GM21786 (cell line): ENCODE results near the gene GNG7.
"Not testable (repeated sequence)": the region's sequence is repeated elsewhere in the genome, so short reads cannot be mapped to it uniquely, and the experiment has no call there.

Experiments
- ATAC-seq: cut with Tn5 transposase; IDR thresholded peaks from one replicate; pipeline ENCODE4 v1.9.1; 2021; ENCODE audit not compliant: unreplicated experiment

GNG7 gene

GRCh38 chr19:2714102-2714501 is 11.6 kb upstream of the GNG7 start:
- ATAC-seq: not testable (repeated sequence)

DNA sequence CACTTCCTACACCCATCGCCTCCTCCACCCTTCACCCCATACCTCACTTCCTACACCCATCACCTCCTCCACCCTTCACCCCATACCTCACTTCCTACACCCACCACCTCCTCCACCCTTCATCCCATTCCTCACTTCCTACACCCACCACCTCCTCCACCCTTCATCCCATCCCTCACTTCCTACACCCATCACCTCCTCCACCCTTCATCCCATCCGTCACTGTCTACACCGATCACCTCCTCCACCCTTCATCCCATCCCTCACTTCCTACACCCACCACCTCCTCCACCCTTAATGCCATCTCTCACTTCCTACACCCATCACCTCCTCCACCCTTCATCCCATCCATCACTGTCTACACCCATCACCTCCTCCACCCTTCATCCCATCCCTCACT is 10.7 kb upstream of the GNG7 start:
- ATAC-seq: not testable (repeated sequence)

- ATAC-seq: no peak
These were observed 9.3 kb upstream of the GNG7 start for GRCh38 chr19:2711875-2712205.

GRCh38 chr19:2711172-2711874 is 8.8 kb upstream of the GNG7 start:
- ATAC-seq: no peak

DNA sequence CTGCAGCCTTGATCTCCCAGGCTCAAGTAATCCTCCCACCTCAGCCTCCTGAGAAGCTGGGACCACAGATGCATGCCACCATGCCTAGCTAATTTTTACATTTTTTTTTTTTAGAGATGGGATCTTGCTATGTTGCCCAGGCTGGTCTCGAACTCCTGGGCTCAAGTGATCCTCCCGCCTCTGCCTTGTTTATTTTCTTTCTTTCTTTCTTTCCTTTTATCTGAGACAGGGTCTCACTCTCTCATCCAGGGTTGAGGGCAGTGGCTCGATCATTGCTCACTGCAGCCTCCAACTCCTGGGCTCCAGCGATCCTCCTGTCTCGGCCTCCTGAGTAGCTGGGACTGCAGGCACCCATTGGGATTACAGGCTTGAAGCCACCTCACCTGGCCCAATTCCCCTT is 3.8 kb upstream of the GNG7 start:
- ATAC-seq: no peak

DNA sequence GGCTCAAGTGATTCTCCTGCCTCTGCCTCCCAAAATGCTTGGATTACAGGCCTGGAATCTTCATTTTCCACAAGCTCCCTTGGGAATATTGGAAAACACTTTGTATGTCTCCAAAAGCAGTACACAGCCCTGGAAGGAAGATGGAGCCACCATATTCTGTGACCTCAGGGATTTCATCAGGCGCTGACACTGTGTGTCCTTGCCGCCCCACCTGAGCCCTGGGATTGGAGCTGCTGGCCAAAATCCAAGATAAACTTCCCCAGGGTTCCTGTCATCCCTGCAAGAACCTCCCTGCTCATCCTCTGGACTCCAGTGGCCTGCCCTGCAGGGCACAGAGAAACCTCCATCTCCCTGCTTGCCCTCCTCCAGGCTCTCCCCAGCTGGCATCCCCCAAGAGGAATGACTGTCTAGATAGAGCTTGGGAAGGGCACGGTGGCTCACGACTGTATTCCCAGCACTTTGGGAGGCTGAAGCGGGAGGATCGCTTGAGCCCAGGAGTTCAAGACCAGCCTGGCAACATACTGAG is 1.3 kb upstream of the GNG7 start:
- no peak for ATAC-seq

- no peak for ATAC-seq
These were observed 563 bp upstream of the GNG7 start for GRCh38 chr19:2703077-2703437.

GRCh38 chr19:2701361-2702169 is 929 bp downstream of the GNG7 start:
- no peak for ATAC-seq

- ATAC-seq: no peak
These were observed 1.7 kb downstream of the GNG7 start for GRCh38 chr19:2700660-2701360.

DNA sequence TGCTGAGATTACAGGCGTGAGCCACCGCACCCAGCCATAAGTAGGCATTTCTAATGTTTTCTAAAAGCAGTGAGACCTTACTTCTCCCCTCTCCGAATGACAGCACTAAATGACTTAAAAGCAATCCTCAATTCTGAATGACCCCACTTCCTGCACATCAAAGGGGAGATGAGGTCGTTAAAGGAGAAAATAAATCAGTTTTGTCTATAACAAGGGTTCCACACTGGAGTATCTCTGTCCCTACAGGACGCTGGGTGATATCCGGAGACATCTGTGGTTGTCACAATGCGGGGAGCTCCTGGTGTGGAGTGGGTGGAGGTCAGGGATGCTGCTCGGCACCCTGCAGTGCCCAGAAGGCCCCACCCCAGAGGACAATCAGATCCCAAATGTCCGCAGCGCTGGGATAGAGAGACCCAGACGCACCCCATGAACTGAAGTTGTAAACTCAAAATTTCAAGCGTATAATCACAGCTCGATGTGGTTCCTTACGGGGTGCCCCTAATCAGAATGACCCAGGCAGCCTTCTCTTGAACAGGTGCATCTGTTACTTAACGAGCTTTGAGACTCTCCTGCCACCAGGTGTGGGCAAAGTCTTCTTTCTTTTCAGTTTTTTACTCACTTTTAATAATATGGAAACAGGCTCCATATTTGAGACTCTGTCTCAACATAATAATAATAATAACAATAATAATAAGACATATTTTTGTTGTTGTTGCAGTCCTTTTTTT is 2.9 kb downstream of the GNG7 start:
- no peak for ATAC-seq

- ATAC-seq: no peak
These were observed 8.3 kb downstream of the GNG7 start for GRCh38 chr19:2694196-2694595.

DNA sequence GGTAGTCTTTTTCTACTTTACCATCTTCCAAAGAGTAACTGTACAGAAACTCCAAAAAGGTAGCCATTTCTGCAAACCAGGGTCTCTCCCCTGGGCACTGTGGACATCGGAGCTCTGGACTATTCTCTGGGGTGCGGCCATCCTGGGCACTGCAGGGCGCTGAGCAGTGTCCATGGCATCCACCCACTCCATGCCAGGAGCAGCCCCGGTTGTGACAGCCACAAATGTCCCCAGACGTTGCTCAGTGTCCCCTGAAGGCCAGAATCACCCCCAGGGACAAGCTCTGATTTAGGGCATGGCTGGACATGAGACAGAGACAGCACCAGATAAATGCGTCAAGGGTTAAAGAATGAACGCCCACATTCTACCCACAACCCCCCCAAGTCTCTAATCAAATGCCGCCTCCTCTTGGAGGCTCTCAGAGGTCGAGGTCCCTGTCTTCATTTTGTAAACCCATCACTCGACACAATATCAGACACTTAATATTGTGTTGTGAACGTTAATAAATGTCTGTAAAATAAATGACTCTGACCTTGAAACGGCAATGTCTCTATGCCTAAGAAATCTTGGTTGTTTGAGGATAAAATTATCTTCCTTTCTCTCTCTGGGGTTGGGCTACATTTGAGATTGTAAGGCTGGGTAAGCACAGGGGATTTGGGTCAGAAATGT is 8.9 kb downstream of the GNG7 start:
- no peak for ATAC-seq

DNA sequence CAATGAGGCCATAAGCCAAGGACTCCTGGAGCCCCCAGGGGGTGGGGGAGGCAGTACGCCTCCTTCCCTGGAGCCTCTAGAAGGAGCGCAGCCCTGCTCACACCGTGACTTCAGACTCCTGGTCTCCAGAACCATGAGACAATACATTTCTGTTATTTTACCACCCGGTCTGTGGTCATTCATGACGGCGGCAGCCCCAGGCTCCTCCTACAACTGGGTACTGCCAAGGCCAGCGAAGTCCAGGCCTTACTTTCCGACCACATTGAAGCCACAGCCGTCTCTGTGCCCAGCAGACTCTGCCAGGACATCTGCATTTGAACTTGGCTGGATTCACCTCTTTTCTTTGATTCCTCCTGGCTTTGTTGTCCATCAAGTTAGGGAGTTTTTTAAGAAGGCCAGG is 10.5 kb downstream of the GNG7 start:
- no peak for ATAC-seq

- ATAC-seq: no peak
These were observed 11.6 kb downstream of the GNG7 start for GRCh38 chr19:2690856-2691255.

GRCh38 chr19:2686360-2686759 is 16.1 kb downstream of the GNG7 start:
- no peak for ATAC-seq

- ATAC-seq: no peak
These were observed 17.2 kb downstream of the GNG7 start for GRCh38 chr19:2685204-2685704.

DNA sequence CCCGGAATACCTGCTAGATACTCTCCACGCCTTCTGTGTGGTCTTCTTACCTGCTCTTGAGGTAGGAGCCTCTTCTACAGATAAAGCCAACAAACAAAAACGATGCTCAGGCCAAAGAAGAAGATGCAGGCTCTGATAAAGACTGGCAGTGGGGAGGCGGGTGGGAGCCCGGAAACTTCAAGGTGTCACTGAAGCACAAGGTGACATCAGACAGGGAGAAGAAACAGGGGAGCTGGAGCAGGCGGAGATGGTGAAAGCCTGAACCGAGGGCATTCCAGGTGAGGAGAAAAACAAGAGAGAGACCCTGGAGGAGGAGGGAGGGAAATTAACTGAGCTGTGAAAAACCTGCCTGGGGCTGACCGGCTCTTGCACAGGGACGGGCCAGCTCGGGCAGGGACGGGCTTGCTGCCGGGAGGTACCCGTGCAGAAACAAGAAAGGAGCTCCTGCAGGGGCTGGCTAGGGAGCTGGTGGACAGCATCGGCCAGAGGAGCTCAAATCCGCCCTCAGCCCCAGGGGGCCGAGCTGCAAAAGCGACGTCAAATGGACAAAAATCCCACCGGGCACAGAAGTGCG is 19.0 kb downstream of the GNG7 start:
- ATAC-seq: no peak

GRCh38 chr19:2680808-2681207 is 21.7 kb downstream of the GNG7 start:
- no peak for ATAC-seq

DNA sequence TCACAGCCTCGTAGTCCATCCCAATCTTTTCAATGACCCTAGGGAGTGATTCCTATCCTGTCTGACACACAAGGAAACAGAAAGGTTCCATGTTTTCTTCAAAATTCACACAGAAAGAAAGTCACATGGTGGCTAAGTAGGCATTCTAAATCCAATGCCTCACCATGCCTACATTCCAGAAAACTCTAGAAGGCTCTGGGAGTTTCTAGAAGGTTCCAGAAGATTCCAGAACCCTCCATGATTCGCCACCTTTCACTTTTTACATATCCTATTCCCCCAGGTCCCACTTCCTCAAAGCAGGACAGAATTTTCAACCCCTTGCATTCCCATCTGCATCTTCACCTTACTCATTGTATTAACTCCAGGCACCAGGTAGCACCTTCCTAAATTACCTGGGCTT is 23.1 kb downstream of the GNG7 start:
- ATAC-seq: no peak

DNA sequence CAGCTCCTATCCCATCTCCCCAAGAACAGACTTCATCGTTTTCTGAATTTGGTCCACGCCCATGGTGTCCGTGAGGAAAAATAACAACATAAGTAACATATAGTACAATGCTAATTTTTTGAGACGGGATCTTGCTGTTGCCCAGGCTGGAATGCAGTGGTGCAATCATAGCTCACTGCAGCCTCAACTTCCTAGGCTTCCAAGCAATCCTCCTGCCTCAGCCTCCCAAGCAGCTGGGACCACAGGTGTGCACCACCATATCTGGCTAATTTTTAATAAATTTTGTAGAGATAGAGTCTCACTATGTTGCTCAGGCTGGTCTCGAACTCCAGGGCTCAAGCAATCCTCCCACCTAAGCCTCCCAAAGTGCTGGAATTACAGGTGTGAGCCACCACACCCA is 23.5 kb downstream of the GNG7 start:
- ATAC-seq: not testable (repeated sequence)
